Measurements from ENCODE around the gene CIB4. TPM values are rescaled to one million over a fixed set of nuclear protein-coding genes. Genes with fewer than 3 reads are reported as not detected.

CIB4 gene
- total RNA-seq, 1 experiment from 2014 or later = not detected

GRCh38 chr2:26570083-26570430, 71.1 kb downstream of the CIB4 start:
- intact Hi-C loops (cut with micrococcal nuclease; ENCODE audit: unreplicated experiment) = loop anchor here (10.0 kb wide), 1 partner anchor 615 kb away; no protein-coding TSS in a partner anchor
- Mint-ChIP-seq H3K27me3 (ENCODE audit: insufficient read depth, unreplicated experiment) (peaks cover 28% of the 10 kb centered on the region), H3K4me1 (ENCODE audit: low read depth, unreplicated experiment) (no peaks in the 10 kb centered on the region), H3K9me3 (ENCODE audit: unreplicated experiment) (no peaks in the 10 kb centered on the region), H3K4me3 (ENCODE audit: unreplicated experiment) (no peak overlapping the region), H3K36me3 (ENCODE audit: insufficient read depth, unreplicated experiment) (no peaks in the 10 kb centered on the region), H3K27ac (ENCODE audit: unreplicated experiment) (no peak overlapping the region)
- ChIA-PET POLR2A (no interaction called here), CTCF (no interaction called here)
- peak in 1 of 2 experiments; percentile 14 for DNase-seq
- H3K4me1 ChIP-seq = no peaks in the 10 kb centered on the region
- TF ChIP-seq, protein P1, sequence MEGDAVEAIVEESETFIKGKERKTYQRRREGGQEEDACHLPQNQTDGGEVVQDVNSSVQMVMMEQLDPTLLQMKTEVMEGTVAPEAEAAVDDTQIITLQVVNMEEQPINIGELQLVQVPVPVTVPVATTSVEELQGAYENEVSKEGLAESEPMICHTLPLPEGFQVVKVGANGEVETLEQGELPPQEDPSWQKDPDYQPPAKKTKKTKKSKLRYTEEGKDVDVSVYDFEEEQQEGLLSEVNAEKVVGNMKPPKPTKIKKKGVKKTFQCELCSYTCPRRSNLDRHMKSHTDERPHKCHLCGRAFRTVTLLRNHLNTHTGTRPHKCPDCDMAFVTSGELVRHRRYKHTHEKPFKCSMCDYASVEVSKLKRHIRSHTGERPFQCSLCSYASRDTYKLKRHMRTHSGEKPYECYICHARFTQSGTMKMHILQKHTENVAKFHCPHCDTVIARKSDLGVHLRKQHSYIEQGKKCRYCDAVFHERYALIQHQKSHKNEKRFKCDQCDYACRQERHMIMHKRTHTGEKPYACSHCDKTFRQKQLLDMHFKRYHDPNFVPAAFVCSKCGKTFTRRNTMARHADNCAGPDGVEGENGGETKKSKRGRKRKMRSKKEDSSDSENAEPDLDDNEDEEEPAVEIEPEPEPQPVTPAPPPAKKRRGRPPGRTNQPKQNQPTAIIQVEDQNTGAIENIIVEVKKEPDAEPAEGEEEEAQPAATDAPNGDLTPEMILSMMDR (IDR thresholded peaks at IDR 0.05; ENCODE audit: insufficient read depth in 1 of 2, low read depth in 1 of 2, low read length in 1 of 2, severe bottlenecking in 1 of 2, unreplicated experiment in 1 of 2) = no peak
- no peak overlapping the region for H3K4me3 ChIP-seq (ENCODE audit: low read depth, low read length)
- no TSS peak for BruUV-seq (replicated peaks)
- no peaks in the 10 kb centered on the region for H3K9me3 ChIP-seq
- H3K27me3 ChIP-seq (replicated peaks; ENCODE audit: control insufficient read depth, insufficient read depth, low read length) = no peaks in the 10 kb centered on the region; the same call in 1 of the 2 replicates
- no peaks in the 10 kb centered on the region for H3K36me3 ChIP-seq (ENCODE audit: control insufficient read depth, insufficient read depth, low read length)

DNA sequence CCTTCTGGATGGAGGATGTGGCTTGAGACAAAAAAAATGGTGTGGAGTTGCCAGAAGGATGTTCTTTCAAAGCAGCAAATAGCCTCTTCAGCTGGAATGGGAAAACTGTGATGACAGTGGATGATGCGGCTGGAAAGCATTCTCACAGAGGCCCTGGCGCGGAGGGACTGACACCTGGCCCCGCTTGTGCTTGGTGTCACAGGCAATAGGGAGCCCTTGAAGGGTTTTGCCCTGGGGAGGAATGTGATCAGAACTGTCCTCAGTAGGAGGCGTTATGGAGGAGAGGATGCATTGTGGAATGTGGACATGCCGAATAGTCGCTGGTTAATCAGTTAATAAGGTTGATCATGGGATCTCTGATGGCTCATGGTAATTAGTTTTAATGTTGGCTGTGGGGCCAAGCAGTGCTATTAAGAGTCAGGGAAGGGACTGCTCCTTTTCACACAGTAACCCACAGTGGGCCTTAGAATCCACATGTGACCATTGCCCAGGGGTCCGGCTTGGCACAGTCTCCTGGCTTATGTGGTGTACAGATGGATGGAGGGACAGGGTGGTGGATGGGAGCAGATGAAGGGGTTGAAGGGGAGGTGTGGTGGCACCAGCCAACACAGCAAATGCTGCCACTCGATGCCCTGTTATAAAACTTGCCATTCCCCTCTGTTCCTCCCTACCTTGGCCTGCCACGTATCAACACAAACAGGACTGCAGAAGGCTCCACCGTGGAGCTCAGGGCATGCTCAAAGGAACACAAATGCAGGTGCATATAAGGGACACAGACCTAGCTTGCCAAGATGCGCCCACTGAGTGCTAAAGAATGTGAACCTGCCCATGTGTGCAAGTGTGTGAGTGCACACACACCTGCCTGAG, 71.7 kb downstream of the CIB4 start:
- Histone ChIP-seq H3K4me3 (ENCODE audit: low read depth, low read length) (no peak overlapping the region), H3K36me3 (ENCODE audit: control insufficient read depth, insufficient read depth, low read length) (no peaks in the 10 kb centered on the region), H3K4me1 (no peaks in the 10 kb centered on the region), H3K9me3 (no peaks in the 10 kb centered on the region), H3K27me3 (replicated peaks; ENCODE audit: control insufficient read depth, insufficient read depth, low read length) (no peaks in the 10 kb centered on the region; the same call in 1 of the 2 replicates)
- no TSS peak for BruUV-seq (replicated peaks)
- intact Hi-C loops (cut with micrococcal nuclease; ENCODE audit: unreplicated experiment) = loop anchor here (10.0 kb wide), 1 partner anchor 615 kb away; no protein-coding TSS in a partner anchor
- DNase-seq = peak in 1 of 2 experiments; percentile 29
- Mint-ChIP-seq H3K36me3 (ENCODE audit: insufficient read depth, unreplicated experiment) (no peaks in the 10 kb centered on the region), H3K4me1 (ENCODE audit: low read depth, unreplicated experiment) (no peaks in the 10 kb centered on the region), H3K27ac (ENCODE audit: unreplicated experiment) (no peak overlapping the region), H3K27me3 (ENCODE audit: insufficient read depth, unreplicated experiment) (peaks cover 28% of the 10 kb centered on the region), H3K9me3 (ENCODE audit: unreplicated experiment) (no peaks in the 10 kb centered on the region), H3K4me3 (ENCODE audit: unreplicated experiment) (no peak overlapping the region)
- TF ChIP-seq, protein P1 (IDR thresholded peaks at IDR 0.05; ENCODE audit: insufficient read depth in 1 of 2, low read depth in 1 of 2, low read length in 1 of 2, severe bottlenecking in 1 of 2, unreplicated experiment in 1 of 2) = no peak
- ChIA-PET POLR2A (no interaction called here), CTCF (no interaction called here)

GRCh38 chr2:26568076-26568890, 72.9 kb downstream of the CIB4 start:
- POLR2A ChIA-PET = no interaction called here

More at GRCh38 chr2:26568076-26568890, 72.9 kb downstream of the CIB4 start:
- no peaks in the 10 kb centered on the region for H3K4me1 ChIP-seq
- BruUV-seq (replicated peaks) = no TSS peak
- H3K27me3 ChIP-seq (replicated peaks; ENCODE audit: control insufficient read depth, insufficient read depth, low read length) = no peaks in the 10 kb centered on the region; the same call in 1 of the 2 replicates
- intact Hi-C loops (cut with micrococcal nuclease; ENCODE audit: unreplicated experiment) = no loop called here
- CTCF ChIA-PET = no interaction called here
- Mint-ChIP-seq H3K27me3 (ENCODE audit: insufficient read depth, unreplicated experiment) (peaks cover 29% of the 10 kb centered on the region), H3K4me1 (ENCODE audit: low read depth, unreplicated experiment) (no peaks in the 10 kb centered on the region), H3K36me3 (ENCODE audit: insufficient read depth, unreplicated experiment) (no peaks in the 10 kb centered on the region), H3K4me3 (ENCODE audit: unreplicated experiment) (no peak overlapping the region), H3K27ac (ENCODE audit: unreplicated experiment) (no peak overlapping the region), H3K9me3 (ENCODE audit: unreplicated experiment) (no peaks in the 10 kb centered on the region)
- no peaks in the 10 kb centered on the region for H3K36me3 ChIP-seq (ENCODE audit: control insufficient read depth, insufficient read depth, low read length)
- H3K9me3 ChIP-seq = no peaks in the 10 kb centered on the region
- H3K4me3 ChIP-seq (ENCODE audit: low read depth, low read length) = no peak overlapping the region
- TF ChIP-seq, protein P1 (IDR thresholded peaks at IDR 0.05; ENCODE audit: insufficient read depth in 1 of 2, low read depth in 1 of 2, low read length in 1 of 2, severe bottlenecking in 1 of 2, unreplicated experiment in 1 of 2) = no peak
- peak in 1 of 2 experiments; percentile 17 for DNase-seq

All from Caco-2 (cell line).